ENCODE data around the gene SGK1.

SGK1 gene

DNA sequence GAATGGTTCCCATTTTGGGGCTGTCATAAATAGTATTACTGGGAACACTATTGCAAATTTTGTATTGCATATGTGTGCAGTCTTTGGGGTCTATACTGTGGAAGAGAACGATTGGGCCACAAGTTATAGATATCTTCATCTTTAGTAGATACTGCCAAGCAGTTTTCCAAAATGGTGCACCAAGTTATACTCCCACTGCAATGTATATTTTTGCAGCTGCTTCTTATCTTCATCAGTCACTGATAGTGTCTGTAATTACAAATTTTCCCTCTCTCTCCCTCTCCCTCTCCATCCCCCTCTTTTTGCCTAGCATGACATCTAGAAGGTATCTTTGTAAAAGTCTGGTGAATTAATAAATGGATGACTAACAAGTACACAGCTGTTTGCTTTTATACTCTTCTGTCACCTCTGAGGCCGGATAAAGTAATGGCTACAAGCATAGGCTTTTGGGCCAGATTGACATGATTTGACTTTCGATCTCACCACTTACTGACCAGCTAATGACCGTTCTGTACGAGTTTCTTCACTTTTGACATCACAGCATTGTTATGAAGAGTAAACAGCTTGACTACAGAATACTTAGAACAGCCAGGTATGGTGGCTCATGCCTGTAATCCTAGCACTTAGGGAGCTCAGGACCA, 152.2 kb downstream of the SGK1 start:
- no peak for DNase-seq

DNA sequence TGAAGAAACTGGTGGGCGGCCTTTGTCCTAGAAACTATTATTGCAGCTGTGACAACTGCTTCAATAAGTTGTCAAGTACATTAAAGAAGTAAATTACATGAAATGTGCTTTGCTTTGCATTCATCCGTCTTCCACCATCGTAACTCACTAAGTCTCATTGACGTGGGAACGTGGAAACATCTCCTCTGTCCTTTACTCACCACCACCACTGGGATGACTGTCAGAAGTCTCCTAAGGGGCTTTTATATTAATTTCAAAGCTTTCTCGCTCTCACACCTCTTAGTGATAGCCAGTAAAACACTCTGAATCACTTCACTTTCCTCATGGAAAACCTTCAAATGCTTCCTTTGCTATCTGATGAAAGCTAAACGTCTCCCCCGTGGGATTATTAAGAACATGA, 153.6 kb downstream of the SGK1 start:
- DNase-seq = no peak

DNA sequence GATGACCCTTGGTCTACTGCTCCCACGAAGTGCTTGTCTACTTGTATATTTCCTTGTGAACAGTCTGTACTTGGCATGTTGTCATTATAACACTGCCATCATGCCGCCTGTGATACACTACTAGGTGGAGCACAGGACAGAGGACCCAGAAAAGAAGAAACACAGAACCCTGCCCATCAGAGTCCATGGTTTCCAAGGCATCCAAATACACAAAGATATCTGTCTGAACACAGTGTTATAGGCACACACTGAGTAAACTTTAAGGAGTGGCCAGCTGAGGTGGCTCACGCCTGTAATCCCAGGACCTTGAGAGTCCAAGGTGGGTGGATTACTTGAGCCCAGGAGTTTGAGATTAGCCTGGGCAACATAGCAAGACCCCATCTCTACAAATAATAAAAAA, 155.0 kb downstream of the SGK1 start:
- no peak for DNase-seq

DNA sequence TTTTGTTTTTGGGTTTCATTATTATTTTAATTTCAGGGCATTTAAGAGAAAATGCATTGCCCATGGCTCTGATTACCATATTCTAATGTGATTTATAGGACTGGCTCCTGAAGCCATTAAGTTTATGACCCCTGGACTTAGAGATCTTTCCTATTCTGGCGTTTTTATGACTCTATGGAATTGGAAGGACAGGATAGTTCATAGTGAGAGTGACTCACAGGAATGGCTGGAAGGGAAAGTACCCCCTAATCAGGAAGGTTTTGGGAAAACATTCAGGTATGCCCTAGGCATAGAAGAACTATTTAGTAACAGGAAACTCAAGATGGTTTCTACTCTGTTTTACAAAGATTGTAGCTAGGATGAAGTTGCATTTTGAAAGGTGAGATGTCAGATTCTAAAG, 156.9 kb downstream of the SGK1 start:
- DNase-seq = no peak

DNA sequence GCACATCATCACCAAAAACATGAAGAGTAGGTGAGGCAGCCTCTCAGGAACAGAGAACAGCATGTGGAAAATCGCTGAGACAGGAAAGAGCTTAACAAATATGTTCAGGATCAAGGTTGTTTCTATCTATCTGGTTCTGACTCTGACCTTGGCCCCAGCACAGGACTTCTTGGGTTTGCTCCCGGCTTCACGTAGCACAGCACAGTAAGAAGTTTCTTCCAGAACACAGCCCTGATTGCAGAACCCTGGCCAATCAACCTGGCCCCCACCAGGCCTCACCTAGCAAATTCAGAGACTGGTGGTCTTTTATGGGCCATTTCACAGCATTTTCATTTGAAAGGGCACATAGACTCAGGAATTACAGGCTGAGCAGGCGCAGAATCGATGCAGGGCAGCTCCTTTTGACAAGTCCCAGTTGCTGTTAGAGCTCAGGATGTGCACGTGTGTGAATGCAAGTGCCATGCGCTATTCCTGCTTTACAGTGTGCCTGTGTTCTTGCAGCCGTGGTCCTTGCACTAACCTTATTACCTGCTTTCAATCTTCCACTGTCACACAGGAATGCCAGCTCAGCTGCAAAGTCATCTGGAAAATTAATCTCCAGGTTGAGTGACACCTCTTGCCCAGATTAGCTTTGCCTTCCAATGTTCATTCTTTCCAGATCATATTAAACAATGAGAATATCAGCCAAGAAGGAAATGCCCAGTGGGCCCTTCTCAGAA, 165.0 kb downstream of the SGK1 start:
- DNase-seq = no peak

DNA sequence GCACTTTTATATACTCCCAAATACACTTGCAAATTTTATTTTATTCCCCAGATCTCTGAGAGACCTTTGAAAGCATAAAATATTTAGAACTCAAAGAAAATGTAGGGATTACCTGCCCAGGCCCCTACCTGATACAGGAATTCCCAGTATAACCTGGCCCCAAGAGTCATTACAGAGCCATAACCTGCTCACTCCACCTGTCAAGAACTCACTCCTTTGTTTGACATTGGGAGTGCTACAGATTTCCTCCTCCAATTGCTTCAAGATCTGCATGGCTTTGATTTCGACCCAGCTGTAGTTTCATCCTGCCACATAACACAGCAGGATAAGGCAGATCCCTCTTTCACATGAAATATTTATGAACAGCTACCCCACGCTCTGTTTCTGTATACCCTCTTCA, 169.3 kb downstream of the SGK1 start:
- DNase-seq = no peak

DNA sequence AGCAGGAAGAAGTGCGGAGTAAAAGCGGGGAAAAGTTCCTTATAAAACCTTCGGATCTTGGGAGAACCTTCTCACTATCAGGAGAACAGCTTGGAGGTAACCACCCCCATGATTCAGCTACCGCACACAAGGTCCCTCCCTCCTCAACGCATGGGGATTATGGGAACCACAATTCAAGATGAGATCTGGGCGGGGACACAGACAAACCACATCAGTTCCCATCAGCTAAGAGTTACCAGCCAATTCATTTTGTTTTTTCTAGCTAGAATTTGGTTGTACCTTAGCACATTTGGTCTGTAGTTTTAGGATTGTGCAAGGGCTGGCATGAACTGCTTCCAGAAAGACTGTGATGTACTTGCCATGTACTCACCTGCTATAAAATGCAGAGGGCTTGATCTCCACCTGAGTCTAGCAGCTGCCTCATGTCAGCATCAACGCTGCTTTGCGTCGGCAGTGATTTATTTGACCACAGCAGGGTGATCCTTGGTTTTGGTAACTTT, 170.8 kb downstream of the SGK1 start:
- no peak for DNase-seq

DNA sequence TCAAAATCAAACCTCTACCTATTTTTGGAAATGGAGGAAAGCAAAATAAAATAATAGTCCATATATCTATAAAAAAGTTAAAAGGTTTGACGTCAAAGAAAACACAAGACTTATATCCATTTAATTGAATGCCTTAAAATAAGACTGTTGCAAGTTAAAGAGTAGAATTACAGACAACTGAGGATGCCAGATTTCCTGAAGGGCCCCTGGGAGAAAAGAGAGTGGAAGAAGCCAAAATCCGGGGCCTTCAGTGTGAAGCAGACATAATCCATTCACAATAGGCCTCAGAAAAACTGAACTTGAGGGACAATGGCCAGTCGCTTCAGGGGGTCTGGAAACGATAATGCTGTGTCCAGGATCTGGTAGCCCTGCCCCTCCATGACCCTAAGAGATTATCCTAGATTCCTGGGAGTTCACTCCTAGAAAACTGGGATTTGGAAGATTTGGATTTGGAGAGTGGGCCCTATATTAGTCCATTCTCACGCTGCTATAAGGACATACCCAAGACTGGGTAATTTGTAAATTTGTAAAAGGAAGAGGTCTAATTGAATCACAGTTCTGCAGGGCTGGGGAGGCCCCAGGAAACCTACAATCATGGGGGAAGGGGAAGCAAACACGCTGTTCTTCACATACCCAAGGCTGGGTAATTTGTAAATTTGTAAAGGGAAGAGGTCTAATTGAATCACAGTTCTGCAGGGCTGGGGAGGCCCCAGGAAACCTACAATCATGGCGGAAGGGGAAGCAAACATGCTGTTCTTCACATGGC, 171.5 kb downstream of the SGK1 start:
- DNase-seq = no peak

DNA sequence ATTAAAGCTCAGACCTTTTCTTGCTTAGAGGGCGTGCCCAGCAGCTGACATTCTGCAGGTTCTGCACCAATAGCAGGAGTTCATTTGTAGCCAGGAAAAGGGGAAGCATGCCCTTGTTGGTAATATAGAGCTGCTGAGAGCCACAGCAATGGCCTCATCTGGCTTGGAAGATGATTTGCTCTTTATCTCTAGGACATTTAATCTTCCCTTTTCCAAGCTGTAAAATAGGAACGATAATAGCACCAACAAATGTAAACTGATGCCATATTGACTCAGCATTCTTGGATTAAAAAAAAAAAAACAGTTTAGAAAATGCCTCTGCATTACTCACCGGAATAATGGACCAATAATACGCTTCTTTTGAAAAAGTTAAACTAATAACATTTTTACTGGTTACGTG, 172.1 kb downstream of the SGK1 start:
- no peak for DNase-seq

DNA sequence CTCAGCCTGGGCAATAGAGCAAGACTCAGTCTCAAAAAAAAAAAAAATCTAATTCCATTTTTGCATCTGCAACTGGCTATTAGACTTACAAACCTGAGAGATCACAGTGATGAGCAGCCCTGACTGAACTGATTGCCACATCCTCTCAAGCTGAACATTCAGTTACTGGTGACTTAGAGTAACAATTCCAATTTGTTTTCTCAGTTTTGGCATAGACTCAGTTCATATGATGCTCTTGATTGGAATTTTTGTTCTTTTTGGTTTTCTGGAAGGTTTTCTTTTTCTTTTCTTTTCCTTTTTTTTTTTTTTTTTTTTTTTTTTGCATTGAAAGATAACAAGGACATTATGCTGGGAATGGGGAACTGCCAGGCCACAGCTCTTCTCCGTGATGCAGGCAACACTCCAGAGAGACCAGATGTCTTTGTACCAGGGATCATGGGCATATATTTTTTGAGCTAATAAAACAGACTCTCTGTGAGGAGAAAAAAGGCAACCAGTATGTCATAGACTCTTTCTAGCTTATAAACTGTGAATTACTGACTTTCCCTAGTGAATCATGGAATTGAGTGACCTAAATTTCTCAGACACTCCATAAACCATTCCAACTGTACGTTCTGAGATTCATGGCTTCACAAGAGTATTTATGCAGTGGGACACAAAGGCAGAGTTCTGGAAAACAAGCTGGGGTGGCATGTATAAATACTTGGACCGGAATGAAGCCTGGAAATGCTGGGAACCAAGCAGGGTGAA, 179.5 kb downstream of the SGK1 start:
- DNase-seq = no peak

DNA sequence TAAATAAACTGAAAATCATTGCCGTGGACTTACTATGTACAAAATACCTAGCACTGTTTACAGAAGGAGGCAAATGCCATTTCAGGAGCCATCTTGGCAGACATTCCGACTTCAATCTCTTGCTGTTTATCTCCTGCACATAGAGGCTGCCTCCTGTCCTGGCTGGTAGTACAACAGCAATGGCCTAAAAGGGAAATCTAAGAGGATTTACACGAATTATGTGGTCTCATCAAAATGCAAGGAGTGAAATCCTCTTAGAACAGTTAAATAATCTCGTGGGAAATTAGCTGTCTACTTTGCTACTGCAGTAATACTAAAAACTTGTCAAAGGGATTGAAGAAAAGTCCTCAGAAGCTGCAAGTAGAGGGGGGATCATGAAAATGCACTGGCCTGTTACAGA, 183.3 kb downstream of the SGK1 start:
- no peak for DNase-seq

DNA sequence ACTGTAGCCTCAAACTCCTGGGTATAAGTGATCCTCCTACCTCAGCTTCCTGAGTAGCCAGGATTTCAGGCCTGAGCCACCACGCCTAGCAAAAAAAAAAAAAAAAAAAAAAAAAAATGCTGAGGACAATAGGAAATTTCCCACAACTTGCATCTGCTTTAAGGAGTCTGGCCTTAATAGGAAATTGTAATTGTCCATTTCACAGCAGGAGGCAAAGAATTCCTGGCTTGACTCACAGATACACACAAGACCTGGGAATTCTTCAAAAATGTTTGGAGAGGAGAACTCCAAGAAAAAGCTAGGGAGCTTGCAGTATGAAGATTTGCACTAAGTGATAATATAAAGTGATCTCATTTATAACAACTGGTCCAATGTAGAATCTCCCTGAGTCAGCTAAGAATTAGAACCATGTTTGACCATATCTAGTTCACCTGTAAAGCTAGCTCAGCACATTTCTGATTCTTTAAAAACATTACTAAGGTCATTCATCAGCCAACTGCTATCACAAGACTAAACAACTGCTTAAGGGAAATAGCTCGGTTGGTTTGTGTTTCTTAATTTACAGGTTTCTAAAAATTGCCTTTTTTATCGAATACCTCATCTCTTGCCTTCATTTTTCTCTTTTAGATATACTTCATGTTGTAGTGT, 185.3 kb downstream of the SGK1 start:
- no peak for DNase-seq

DNA sequence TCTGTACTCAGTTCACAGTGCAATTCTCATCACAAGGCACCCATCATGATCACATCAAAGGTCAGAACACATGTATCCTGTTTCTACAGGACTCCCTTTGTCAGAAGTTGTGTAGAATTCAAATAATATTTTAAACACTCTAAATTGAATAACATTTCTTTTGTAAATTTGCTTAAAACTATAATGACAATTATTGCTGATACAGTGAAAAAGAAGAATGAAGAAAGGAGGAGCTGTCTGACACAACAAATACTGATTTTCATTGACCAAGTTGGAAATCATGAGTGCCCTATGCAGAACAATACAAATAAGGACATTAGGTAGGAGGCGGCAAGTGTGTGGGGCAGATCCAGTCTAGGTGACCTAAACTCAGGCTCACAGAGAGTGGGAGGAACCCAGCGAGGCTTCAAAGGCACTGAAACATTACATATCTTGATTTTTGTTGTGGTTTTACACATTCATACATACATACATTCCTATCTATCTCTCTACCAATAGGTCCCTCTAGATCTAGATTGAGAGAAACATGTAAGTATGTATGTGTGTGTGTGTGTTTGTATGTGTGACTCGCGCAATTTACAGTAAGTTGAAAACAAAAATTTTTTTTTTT, 186.3 kb downstream of the SGK1 start:
- DNase-seq = no peak

DNA sequence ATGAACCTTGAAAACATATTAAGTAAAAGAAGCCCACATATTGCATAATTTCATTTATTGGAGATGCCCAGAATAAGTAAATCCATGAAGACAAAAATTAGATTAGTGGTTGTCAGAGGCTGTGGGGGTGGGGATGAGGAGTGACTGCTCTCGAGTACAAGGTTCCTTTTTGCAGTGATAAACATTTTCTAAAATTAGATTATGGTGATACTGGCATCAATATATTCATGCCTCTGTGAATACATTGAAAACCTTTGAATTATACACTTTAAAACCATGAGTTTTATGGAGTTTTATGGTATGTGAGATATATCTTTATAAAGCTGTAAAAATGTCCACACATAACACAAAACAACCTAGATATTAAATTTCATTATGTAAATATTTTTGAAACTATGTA, 189.8 kb downstream of the SGK1 start:
- no peak for DNase-seq

DNA sequence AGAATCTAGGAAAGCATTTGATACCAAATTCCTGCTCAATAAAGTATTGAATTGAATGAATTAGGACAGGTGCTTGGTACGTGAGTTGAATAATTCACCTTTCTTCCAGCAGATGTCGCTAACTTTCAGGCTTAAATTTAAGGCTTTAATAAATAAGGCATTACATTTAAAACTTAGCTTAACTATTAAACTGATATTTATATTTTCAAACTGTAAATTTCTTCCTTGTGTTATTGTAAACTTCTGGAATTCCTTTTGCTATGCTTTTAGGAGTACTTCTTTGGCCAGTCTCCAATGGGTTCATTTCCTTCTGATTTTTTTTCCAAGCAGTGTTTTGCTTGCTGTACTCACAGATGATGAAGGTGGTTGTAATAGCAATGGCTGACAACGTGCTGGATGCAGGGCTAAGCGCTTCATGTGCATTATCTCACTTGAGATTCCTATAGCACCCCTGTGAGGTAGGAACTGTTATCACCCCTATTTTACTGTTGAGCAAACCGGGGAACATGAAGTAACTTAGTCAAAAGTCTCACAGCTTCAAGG, 194.2 kb downstream of the SGK1 start:
- peak; percentile 20 for DNase-seq

DNA sequence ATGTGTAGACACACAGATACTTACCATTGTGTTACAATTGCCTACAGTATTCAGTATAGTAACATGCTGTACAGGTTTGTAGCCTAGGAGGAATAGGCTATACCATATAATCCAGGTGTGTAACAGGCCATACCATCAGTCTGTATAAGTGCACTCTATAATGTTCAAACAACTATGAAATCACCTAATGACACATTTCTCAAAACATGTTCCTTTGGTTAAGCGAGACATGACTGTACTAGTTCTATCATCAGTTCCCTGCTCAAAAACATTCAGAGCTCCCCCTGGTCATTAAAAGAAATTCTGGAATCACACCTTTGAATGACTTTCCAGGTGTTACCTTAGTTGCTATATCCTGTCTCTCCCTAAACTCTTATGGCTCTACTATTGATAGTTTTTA, 195.1 kb downstream of the SGK1 start:
- no peak for DNase-seq

DNA sequence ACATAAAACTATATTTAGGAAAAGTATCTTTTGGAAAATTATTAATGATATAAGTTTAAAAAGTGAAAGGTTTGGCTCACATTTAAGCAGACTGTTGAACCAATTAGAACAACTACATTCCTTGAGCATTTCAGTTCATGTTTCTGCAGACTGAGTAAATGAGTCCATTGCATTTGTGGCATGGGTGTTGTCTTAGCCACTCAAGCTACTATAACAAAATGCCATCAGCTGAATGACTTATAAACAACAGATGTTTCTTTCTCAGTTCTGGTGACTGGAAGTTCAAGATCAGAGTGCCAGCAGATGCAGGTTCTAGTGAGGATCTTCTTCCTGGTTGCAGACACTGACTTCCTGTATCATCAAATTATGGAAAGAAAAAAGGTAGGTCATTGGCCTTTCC, 198.4 kb downstream of the SGK1 start:
- no peak for DNase-seq

All from activated CD8-positive, alpha-beta memory T cell treated with anti-CD3 and anti-CD28 coated beads, Interleukin-2, amount 50 U/mL, for 4 hours (primary cell).